GM19372 (cell line): ENCODE measurements around the gene SLC12A6.
"Not testable (repeated sequence)": the region's sequence is repeated elsewhere in the genome, so short reads cannot be mapped to it uniquely, and the experiment has no call there.

Source experiments
- ATAC-seq: cut with Tn5 transposase; IDR thresholded peaks from one replicate; pipeline ENCODE4 v1.9.1; 2021; ENCODE audit warnings: mild to moderate bottlenecking, low read depth, moderate library complexity; ENCODE audit not compliant: unreplicated experiment

Gene SLC12A6

DNA sequence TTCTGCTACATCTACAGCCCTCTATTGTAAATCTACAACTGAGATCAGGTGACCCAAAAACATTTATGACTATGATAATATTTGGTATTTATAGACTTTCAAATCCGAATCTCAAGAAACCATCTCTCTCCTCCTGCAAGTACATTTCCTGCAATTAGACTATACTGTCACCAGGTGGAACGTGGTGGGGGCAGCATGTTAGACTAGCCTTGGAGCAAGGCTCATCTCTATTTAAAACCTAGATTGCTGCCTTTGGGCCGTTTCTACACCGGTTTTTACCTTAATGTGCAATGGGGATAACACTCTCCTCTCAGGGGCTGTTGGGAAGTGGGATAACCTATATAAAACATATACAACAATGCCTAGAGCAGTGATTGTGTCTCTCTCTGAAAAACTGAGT lies 123.9 kb downstream of the SLC12A6 start:
- no peak for ATAC-seq

DNA sequence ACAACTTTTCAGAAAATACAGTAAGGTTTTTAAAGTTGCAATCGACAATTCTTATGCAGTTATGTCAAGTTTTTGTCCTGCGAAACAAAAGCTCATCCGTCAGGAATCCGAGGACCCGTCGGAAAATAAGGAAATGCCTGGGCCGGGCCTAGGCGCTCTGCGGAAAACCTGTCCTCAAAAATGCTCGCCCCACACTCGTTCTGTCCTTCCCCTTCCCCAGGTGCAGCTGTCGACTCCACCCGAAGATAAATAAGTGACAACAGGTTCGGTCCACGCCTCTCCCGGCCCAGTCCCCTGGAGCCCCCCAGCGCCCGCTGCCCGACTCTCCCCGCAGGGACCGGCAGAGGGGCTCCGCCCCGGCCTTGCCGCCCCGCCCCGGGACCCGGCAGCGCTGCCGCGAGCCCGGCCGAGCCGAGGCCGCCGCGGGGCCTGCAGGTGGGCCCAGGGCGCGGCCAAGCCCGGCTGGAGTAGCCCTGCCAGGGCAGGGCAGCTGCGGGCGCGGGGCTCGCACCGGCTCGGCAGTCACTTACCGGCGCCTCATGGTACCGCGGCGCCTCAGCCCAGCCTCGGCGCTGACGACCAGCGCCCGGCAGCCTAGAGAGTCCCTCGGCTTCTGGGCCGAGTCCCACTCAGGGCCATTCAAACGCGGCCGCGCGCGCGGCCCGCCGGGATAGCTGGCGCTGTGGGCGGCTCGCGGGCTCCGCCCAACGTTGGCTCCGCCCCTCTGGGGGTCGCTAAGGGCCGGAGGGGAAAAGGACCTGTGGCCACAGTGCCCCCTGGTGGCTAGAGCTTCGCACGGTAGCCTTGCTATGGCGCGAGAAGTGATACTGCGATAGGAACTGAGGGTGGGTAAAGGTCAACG lies 127.9 kb downstream of the SLC12A6 start, which contains the start of gene KATNBL1:
TSS of gene KATNBL1 (minus strand) at position 676 of the 862 bp plus-strand sequence. CDS start 46,420 bp downstream, outside the sequence.
- peak; percentile 93 for ATAC-seq

DNA sequence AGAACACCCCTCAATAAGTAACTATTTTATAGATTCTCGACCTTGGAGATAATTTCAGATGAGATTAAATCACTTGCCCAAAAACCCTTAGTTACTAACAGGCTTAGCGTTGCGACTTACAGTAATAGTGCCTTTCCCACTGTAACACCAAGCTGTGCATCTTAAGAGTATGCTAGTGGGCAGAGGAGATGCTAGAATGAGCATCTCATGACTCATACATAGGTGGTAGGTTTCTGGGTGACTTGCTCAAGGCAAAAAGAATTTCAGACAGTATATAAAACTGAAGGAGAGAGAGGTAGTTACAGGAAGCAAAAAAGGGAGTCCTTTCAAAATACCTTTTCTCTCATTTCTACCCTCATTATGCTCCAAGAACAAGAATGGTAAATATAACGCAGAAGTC lies 131.6 kb downstream of the SLC12A6 start:
- ATAC-seq = no peak

DNA sequence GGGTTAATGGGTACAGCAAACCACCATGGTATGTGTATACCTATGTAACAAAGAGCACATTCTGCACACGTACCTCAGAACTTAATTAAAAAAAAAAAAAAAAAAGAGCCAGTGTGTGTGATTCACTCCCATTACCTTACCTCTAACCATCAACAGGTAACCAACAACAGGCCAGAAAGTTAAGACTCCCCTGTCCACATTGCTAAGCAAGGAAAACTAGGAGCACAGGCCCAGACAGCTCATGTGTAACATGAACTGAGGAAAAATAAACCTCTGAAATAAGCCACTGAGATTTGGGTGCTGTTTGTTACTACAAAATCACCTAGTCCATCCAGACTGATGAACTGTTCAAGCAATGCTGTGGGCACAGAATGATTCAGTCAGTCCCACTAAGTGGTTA lies 133.6 kb downstream of the SLC12A6 start:
- ATAC-seq = no peak

DNA sequence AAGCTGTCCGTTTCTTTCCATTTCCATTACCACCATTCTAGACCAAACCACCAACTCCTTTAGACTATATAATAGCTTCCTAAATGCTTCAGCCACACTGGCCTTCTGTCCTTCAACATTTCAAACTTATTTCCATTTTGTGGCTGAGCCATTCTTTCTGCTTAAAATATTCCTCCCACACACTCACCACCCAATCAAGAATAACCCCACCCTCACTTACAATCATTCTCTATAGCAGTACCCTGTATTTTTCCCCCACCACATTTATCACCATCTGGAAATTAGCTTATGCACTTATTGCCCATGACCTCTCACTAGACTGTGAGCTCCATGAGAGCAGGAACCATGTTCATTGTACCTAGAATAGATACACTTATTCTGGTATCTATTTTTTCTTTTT lies 134.3 kb downstream of the SLC12A6 start:
- ATAC-seq = no peak

DNA sequence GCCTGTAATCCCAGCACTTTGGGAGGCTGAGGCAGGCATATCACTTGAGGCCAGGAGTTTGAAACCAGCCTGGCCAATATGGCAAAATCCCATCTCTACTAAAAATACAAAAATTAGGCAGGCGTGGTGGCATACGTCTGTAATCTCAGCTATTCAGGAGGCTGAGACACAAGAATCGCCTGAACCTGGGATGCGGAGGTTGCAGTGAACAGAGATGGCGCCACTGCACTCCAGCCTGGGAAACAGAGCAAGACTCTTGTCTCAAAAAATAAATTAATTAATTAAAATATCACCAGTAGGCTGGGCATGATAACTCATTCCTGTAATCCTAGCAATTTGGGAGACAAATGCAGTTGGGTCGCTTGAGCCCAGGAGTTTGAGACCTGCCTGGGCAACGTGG lies 144.3 kb downstream of the SLC12A6 start:
- ATAC-seq = not testable (repeated sequence)

DNA sequence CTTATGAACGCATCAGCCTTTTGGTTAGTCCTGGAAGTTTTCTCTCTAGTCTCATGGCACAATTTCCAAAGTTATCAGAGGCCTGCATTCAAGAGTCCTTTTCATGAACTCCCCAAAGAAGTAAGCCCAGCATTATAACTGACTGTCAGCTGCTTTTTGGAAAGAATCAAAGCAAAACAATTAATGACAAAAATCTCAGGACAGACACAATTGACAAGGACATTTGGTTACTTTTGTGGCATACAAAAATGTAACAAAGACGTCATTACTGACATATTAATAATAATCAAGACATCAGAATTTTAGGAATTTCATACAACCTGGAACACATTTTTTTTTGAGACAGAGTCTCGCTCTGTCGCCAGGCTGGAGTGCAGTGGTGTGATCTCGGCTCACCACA lies 148.9 kb downstream of the SLC12A6 start:
- no peak for ATAC-seq

DNA sequence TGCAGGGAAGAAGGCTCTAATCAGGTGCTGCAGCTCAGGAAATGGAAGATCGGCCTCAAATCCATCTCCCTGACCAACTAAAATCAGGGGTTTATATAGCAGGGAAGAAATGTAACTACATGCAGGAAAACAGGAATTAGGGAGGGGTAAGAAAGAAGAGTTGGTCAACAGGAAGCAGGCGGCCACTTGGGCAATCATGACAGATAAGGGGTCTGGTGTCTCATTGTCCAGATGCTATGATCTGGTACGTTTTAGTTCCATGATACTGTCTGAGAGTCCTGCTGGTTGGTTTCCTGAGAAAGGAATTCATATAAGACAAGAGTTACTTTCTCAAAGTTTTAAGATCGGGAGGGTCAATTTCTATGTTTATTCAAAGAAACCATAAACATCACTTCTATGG lies 151.9 kb downstream of the SLC12A6 start:
- ATAC-seq = no peak

DNA sequence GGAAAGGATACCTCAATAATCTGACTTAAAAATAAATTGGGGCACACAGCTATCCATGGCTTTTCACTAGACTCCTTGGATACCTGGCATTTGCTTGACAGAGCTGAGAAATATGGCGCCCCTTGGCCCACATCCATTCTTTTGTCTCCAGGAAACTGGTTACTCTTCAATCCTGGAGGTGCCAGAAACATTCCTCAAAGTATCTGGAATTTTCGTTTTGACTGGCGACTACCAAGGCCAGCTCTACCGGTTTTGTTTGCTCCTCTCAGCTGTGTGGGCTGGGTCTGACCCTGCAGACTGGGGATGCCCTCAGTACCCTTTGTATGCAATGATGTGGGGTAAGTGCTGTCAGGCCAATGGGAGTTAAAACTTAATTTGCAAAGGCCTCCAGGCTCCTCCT lies 154.6 kb downstream of the SLC12A6 start:
- ATAC-seq = no peak
